ENCODE results near the gene DDX51.

The DDX51 gene

GRCh38 chr12:132094269-132094891 lies 49.7 kb downstream of the DDX51 start:
- WGBS (ENCODE audit: insufficient coverage, insufficient read length): no CpG with 5 or more reads among the region's 16 CpGs
- H3K27ac ChIP-seq (ENCODE audit: low read length): no peak overlapping the region
- no peak for DNase-seq (ENCODE audit: low read depth, low spot score)
- no peaks in the 10 kb centered on the region for H3K4me1 ChIP-seq (ENCODE audit: control insufficient read depth, insufficient read depth, low read length)
- no peak overlapping the region for H3K4me3 ChIP-seq (ENCODE audit: low read length)
- H3K9me3 ChIP-seq (ENCODE audit: control insufficient read depth, insufficient read depth, low read length): no peaks in the 10 kb centered on the region
- no peaks in the 10 kb centered on the region for H3K27me3 ChIP-seq (ENCODE audit: control insufficient read depth, insufficient read depth, low read length)
- peaks cover 3% of the 10 kb centered on the region; the same call in 1 of the 2 replicates for H3K36me3 ChIP-seq (ENCODE audit: control insufficient read depth, insufficient read depth, low read length)

GRCh38 chr12:132089407-132089910 lies 54.7 kb downstream of the DDX51 start:
- peaks cover 3% of the 10 kb centered on the region; the same call in 1 of the 2 replicates for H3K36me3 ChIP-seq (ENCODE audit: control insufficient read depth, insufficient read depth, low read length)
- no peak overlapping the region for H3K27ac ChIP-seq (ENCODE audit: low read length)
- H3K4me1 ChIP-seq (ENCODE audit: control insufficient read depth, insufficient read depth, low read length): no peaks in the 10 kb centered on the region; the same call in none of the 2 replicates
- H3K27me3 ChIP-seq (ENCODE audit: control insufficient read depth, insufficient read depth, low read length): no peaks in the 10 kb centered on the region
- H3K9me3 ChIP-seq (ENCODE audit: control insufficient read depth, insufficient read depth, low read length): no peaks in the 10 kb centered on the region
- no peak overlapping the region for H3K4me3 ChIP-seq (ENCODE audit: low read length)
- no peak for DNase-seq (ENCODE audit: low read depth, low spot score)
- no CpG with 5 or more reads among the region's 4 CpGs for WGBS (ENCODE audit: insufficient coverage, insufficient read length)
